LNCAP (cell line): ENCODE measurements around the gene CRYGB.

Experiments
- CTCF ChIP-seq: fragments of 450-650 bp; IDR thresholded peaks from 2 replicates; pipeline ENCODE4 v1.5.1; 2017; ENCODE audit warnings: mild to moderate bottlenecking

Gene CRYGB

GRCh38 chr2:208148803-208149202 lies 2.8 kb upstream of the CRYGB start:
- TF ChIP-seq CTCF = no peak

- TF ChIP-seq CTCF = no peak
These were observed 1.8 kb upstream of the CRYGB start for GRCh38 chr2:208147759-208148158.

GRCh38 chr2:208147008-208147407 lies 1.1 kb upstream of the CRYGB start:
- no peak for TF ChIP-seq CTCF

- TF ChIP-seq CTCF = no peak
These were observed 2.8 kb downstream of the CRYGB start for GRCh38 chr2:208142925-208143799.

- no peak for TF ChIP-seq CTCF
These were observed 3.6 kb downstream of the CRYGB start for GRCh38 chr2:208142240-208142924.

- TF ChIP-seq CTCF = no peak
These were observed 6.5 kb downstream of the CRYGB start for GRCh38 chr2:208139447-208139846.

- TF ChIP-seq CTCF = no peak
These were observed 9.3 kb downstream of the CRYGB start for GRCh38 chr2:208136716-208137094.
